ENCODE data around the gene INPP4A. TPM values are rescaled to one million over a fixed set of nuclear protein-coding genes. Genes with fewer than 3 reads are reported as not detected.

INPP4A gene
- total and polyA plus RNA-seq, 10 of the 15 experiments (the other 5 are each of a cell fraction or from before 2014, with no cell fraction given) = 4.7 to 62.3 (median 36.9) TPM

DNA sequence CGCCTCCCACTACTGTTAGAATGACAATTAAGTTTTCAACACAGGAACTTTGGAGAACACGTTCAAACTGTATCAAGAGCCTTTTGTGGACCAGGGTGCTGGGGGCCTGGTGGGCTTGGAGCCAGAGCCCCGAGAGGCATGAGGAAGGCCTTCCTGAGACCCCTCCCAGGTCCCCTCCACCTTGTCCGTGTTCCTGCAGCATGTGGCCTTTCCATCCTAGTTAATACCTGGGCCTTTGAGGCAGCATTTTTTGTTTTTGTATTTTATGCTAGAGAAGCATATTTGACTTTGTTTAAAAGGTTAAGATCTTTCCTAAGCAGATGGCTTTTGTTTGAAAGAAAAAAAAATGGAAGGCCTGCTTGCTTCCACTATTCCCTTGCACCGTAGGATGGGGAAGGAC is 68.0 kb downstream of the INPP4A start (continued):
- TF ChIP-seq, protein P1, sequence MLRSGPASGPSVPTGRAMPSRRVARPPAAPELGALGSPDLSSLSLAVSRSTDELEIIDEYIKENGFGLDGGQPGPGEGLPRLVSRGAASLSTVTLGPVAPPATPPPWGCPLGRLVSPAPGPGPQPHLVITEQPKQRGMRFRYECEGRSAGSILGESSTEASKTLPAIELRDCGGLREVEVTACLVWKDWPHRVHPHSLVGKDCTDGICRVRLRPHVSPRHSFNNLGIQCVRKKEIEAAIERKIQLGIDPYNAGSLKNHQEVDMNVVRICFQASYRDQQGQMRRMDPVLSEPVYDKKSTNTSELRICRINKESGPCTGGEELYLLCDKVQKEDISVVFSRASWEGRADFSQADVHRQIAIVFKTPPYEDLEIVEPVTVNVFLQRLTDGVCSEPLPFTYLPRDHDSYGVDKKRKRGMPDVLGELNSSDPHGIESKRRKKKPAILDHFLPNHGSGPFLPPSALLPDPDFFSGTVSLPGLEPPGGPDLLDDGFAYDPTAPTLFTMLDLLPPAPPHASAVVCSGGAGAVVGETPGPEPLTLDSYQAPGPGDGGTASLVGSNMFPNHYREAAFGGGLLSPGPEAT (IDR thresholded peaks at IDR 0.05; ENCODE audit: low read depth) = no peak
- no peak for TF ChIP-seq FOXK2 (IDR thresholded peaks at IDR 0.05)
- no peak for TF ChIP-seq EP300 (IDR thresholded peaks at IDR 0.05; ENCODE audit: borderline replicate concordance in 1 of 2, control insufficient read depth in 1 of 2, low read depth in 2 of 2, low read length in 2 of 2)
- no peak for TF ChIP-seq STAT3 (IDR thresholded peaks at IDR 0.05; ENCODE audit: low read depth, low read length)
- no peak for TF ChIP-seq GABPA (IDR thresholded peaks at IDR 0.05; ENCODE audit: low read depth)

DNA sequence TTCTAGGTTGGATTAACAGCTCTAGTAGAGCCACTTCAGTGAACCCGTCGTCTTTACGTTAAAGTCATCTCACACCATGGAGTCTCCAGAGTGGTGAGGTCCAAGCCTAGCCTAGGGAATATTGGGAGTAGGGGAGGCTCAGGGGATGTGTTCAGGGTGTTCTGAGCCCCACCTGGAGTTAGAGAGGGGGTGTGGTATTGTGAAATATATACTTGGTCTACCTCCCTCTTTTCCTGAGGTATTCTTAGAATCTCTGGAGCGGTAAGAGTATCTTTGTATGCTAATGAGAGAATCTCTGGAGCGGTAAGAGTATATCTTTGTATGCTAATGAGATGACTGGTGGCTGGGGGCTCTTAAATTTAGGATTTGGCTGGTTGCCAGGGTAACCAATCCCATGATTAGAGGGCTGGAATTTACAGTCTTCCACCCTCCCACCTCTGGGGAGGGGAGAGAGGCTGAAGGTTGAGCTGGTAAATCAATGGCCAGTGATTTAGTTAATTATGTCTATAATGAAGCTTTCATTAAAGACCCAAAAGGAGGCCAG is 69.5 kb downstream of the INPP4A start:
- RAD21 ChIA-PET (ENCODE audit: unreplicated experiment) = interaction anchor here (1.0 to 2.0 kb wide), 8 partner anchors 27 to 102 kb away, joined by 3 to 10 read pairs (median 3); no protein-coding TSS in a partner anchor
- Histone ChIP-seq H3K4me2 (ENCODE audit: control insufficient read depth, insufficient read depth) (no peak overlapping the region), H3K9me3 (replicated peaks; ENCODE audit: control insufficient read depth, insufficient read depth, low read length) (no peaks in the 10 kb centered on the region), H3K9ac (ENCODE audit: control insufficient read depth, insufficient read depth, low read length) (no peak overlapping the region), H3K27me3 (replicated peaks in 1 of 2; ENCODE audit: control insufficient read depth in 2 of 2, insufficient read depth in 2 of 2, low read length in 1 of 2) (no peaks in the 10 kb centered on the region), H3K27ac (ENCODE audit: control insufficient read depth, insufficient read depth) (no peak overlapping the region), H3K79me2 (ENCODE audit: control insufficient read depth, insufficient read depth, low read length) (peaks cover 32% of the 10 kb centered on the region), H3K4me1 (ENCODE audit: control insufficient read depth, insufficient read depth, low read length) (peaks cover 20% of the 10 kb centered on the region), H3K36me3 (ENCODE audit: control insufficient read depth in 2 of 2, insufficient read depth in 2 of 2, low read length in 1 of 2) (peaks cover 7 to 13% of the 10 kb centered on the region in 2 experiments), H3K4me3 (no peak overlapping the region), H2AFZ (ENCODE audit: control insufficient read depth, low read depth, low read length) (no peak overlapping the region), H4K20me1 (ENCODE audit: control insufficient read depth, insufficient read depth) (no peaks in the 10 kb centered on the region)
- in situ Hi-C loops (cut with MboI) (no loop called here), intact Hi-C loops (cut with micrococcal nuclease; ENCODE audit: unreplicated experiment) (no loop called here)
- no peak for DNase-seq (ENCODE audit: low read depth, low spot score)
- ATAC-seq = no peak
- POLR2A ChIA-PET = interaction anchor here (1.0 kb wide), 1 partner anchor 26 kb away, joined by 3 read pairs; no protein-coding TSS in a partner anchor
- WGBS (ENCODE audit: insufficient coverage, insufficient replicate concordance, low lambda C conversion rate, missing lambda C conversion rate) = 99% methylated on average over 5 of the region's 5 CpGs
- BruUV-seq (replicated peaks) = no TSS peak
- CTCF ChIA-PET = interaction anchor here (0.9 to 5.8 kb wide), 2 partner anchors 9 to 101 kb away, joined by 3 to 41 read pairs; no protein-coding TSS in a partner anchor
- no peak for FAIRE-seq
- SMC1A ChIA-PET (ENCODE audit: uncharacterized antibody, unreplicated experiment) = interaction anchor here (1.1 to 3.0 kb wide), 6 partner anchors 9 to 101 kb away, joined by 4 to 13 read pairs (median 6); no protein-coding TSS in a partner anchor
- TF ChIP-seq TCF7 (IDR thresholded peaks at IDR 0.05; ENCODE audit: borderline replicate concordance) (no peak), RB1 (IDR thresholded peaks at IDR 0.05; ENCODE audit: borderline replicate concordance) (no peak), POU2F2 (IDR thresholded peaks at IDR 0.05; ENCODE audit: borderline replicate concordance, low read depth, low read length) (no peak), PAX5 (IDR thresholded peaks at IDR 0.05; ENCODE audit: borderline replicate concordance, low read depth, low read length) (no peak), NFYB (IDR thresholded peaks at IDR 0.05; ENCODE audit: insufficient read depth, low read depth, low read length) (no peak), CEBPB (IDR thresholded peaks at IDR 0.05; ENCODE audit: borderline replicate concordance in 1 of 2, low read depth in 2 of 2, low read length in 2 of 2) (no peak), ATF7 (IDR thresholded peaks at IDR 0.05; ENCODE audit: low read depth) (no peak)
- TF ChIP-seq, protein P2, sequence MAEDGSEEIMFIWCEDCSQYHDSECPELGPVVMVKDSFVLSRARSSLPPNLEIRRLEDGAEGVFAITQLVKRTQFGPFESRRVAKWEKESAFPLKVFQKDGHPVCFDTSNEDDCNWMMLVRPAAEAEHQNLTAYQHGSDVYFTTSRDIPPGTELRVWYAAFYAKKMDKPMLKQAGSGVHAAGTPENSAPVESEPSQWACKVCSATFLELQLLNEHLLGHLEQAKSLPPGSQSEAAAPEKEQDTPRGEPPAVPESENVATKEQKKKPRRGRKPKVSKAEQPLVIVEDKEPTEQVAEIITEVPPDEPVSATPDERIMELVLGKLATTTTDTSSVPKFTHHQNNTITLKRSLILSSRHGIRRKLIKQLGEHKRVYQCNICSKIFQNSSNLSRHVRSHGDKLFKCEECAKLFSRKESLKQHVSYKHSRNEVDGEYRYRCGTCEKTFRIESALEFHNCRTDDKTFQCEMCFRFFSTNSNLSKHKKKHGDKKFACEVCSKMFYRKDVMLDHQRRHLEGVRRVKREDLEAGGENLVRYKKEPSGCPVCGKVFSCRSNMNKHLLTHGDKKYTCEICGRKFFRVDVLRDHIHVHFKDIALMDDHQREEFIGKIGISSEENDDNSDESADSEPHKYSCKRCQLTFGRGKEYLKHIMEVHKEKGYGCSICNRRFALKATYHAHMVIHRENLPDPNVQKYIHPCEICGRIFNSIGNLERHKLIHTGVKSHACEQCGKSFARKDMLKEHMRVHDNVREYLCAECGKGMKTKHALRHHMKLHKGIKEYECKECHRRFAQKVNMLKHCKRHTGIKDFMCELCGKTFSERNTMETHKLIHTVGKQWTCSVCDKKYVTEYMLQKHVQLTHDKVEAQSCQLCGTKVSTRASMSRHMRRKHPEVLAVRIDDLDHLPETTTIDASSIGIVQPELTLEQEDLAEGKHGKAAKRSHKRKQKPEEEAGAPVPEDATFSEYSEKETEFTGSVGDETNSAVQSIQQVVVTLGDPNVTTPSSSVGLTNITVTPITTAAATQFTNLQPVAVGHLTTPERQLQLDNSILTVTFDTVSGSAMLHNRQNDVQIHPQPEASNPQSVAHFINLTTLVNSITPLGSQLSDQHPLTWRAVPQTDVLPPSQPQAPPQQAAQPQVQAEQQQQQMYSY (CRISPR knock-in tag; IDR thresholded peaks at IDR 0.05) = no peak
- TF ChIP-seq, protein P3, sequence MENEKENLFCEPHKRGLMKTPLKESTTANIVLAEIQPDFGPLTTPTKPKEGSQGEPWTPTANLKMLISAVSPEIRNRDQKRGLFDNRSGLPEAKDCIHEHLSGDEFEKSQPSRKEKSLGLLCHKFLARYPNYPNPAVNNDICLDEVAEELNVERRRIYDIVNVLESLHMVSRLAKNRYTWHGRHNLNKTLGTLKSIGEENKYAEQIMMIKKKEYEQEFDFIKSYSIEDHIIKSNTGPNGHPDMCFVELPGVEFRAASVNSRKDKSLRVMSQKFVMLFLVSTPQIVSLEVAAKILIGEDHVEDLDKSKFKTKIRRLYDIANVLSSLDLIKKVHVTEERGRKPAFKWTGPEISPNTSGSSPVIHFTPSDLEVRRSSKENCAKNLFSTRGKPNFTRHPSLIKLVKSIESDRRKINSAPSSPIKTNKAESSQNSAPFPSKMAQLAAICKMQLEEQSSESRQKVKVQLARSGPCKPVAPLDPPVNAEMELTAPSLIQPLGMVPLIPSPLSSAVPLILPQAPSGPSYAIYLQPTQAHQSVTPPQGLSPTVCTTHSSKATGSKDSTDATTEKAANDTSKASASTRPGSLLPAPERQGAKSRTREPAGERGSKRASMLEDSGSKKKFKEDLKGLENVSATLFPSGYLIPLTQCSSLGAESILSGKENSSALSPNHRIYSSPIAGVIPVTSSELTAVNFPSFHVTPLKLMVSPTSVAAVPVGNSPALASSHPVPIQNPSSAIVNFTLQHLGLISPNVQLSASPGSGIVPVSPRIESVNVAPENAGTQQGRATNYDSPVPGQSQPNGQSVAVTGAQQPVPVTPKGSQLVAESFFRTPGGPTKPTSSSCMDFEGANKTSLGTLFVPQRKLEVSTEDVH (IDR thresholded peaks at IDR 0.05; ENCODE audit: low read depth, partially characterized antibody) = no peak

All from GM12878 (cell line).